MM.1S (cell line): Measurements from ENCODE around the gene SLC12A2.

Experiments used
- DNase-seq: peaks from one replicate; pipeline ENCODE4 v3.0.0-alpha.2; 2015
- H2AFZ ChIP-seq: fragments of 300-600 bp; sonication (generic); 2 replicates; pipeline ENCODE4 v1.6.0; 2016; ENCODE audit warnings: antibody characterized with exemption, low read length
- H3F3A ChIP-seq: fragments of 300-600 bp; sonication (generic); 2 replicates; pipeline ENCODE4 v1.6.1; 2016; ENCODE audit warnings: mild to moderate bottlenecking, antibody characterized with exemption, low read length, moderate library complexity, mixed read lengths; ENCODE audit not compliant: insufficient read depth
- H3K27ac ChIP-seq: fragments of 300-600 bp; sonication (generic); 2 replicates; pipeline ENCODE4 v1.5.1; 2016; ENCODE audit warnings: mild to moderate bottlenecking, low read length
- H3K27me3 ChIP-seq: fragments of 300-600 bp; sonication (generic); replicated peaks from 2 replicates; pipeline ENCODE4 v1.6.0; 2016; ENCODE audit warnings: low read length; ENCODE audit not compliant: insufficient read depth
- H3K36me3 ChIP-seq: fragments of 300-600 bp; sonication (generic); replicated peaks from 2 replicates; pipeline ENCODE4 v1.6.1; 2016; ENCODE audit warnings: mild to moderate bottlenecking, low read length, mixed read lengths; ENCODE audit not compliant: insufficient read depth
- H3K4me1 ChIP-seq: fragments of 300-600 bp; sonication (generic); 2 replicates; pipeline ENCODE4 v1.6.1; 2016; ENCODE audit warnings: low read length, mixed read lengths
- H3K4me2 ChIP-seq: fragments of 300-600 bp; sonication (generic); 2 replicates; pipeline ENCODE4 v1.6.0; 2016; ENCODE audit warnings: low read depth, low read length
- H3K4me3 ChIP-seq: fragments of 300-600 bp; sonication (generic); 2 replicates; pipeline ENCODE4 v1.5.1; 2016; ENCODE audit warnings: low read length, mixed read lengths
- H3K79me2 ChIP-seq: fragments of 300-600 bp; sonication (generic); 2 replicates; pipeline ENCODE4 v1.6.1; 2016; ENCODE audit warnings: mixed run types, low read length, mixed read lengths
- H3K9ac ChIP-seq: fragments of 300-600 bp; sonication (generic); 2 replicates; pipeline ENCODE4 v1.6.1; 2016; ENCODE audit warnings: low read length, mixed read lengths
- H3K9me2 ChIP-seq: fragments of 300-600 bp; sonication (generic); replicated peaks from 2 replicates; pipeline ENCODE4 v1.6.1; 2016; ENCODE audit warnings: mild to moderate bottlenecking, low read length, mixed read lengths; ENCODE audit not compliant: insufficient read depth
- H3K9me3 ChIP-seq: fragments of 300-600 bp; sonication (generic); replicated peaks from 2 replicates; pipeline ENCODE4 v1.6.1; 2016; ENCODE audit warnings: mild to moderate bottlenecking, low read length, mixed read lengths; ENCODE audit not compliant: insufficient read depth
- H4K20me1 ChIP-seq: fragments of 300-600 bp; sonication (generic); 2 replicates; pipeline ENCODE4 v1.6.1; 2016; ENCODE audit warnings: mild to moderate bottlenecking, low read length, moderate library complexity, mixed read lengths; ENCODE audit not compliant: insufficient read depth
- CTCF ChIP-seq: fragments of 300-600 bp; sonication (generic); IDR thresholded peaks from 2 replicates; pipeline ENCODE4 v1.5.1; 2016; ENCODE audit warnings: antibody characterized with exemption, low read length, mixed read lengths
- EZH2 ChIP-seq: fragments of 300-600 bp; sonication (generic); optimal IDR thresholded peaks from 2 replicates; pipeline ENCODE3; 2017; ENCODE audit warnings: low read depth, mild to moderate bottlenecking, antibody characterized with exemption, low read length, mixed read lengths
- EZH2phosphoT487 ChIP-seq: fragments of 300-600 bp; sonication (generic); IDR thresholded peaks from 2 replicates; pipeline ENCODE4 v1.6.1; 2018; ENCODE audit warnings: antibody characterized with exemption, low read length

Gene SLC12A2

GRCh38 chr5:128216860-128217531 is 133.4 kb downstream of the SLC12A2 start:
- TF ChIP-seq CTCF (no peak), EZH2 (no peak), EZH2phosphoT487 (no peak)
- Histone ChIP-seq H3K27ac (no peak overlapping the region), H3K79me2 (no peaks in the 10 kb centered on the region), H4K20me1 (no peaks in the 10 kb centered on the region), H3F3A (no peaks in the 10 kb centered on the region), H3K4me1 (no peaks in the 10 kb centered on the region), H3K4me3 (no peak overlapping the region), H3K9me2 (no peaks in the 10 kb centered on the region), H3K36me3 (no peaks in the 10 kb centered on the region), H3K9ac (no peak overlapping the region), H3K9me3 (no peaks in the 10 kb centered on the region), H3K27me3 (no peaks in the 10 kb centered on the region), H2AFZ (no peak overlapping the region), H3K4me2 (no peak overlapping the region)
- DNase-seq = no peak

- Histone ChIP-seq H3K79me2 (no peaks in the 10 kb centered on the region), H4K20me1 (no peaks in the 10 kb centered on the region), H3K4me2 (no peak overlapping the region), H3K9me2 (no peaks in the 10 kb centered on the region), H3K36me3 (no peaks in the 10 kb centered on the region), H3K27me3 (no peaks in the 10 kb centered on the region), H3K27ac (no peak overlapping the region), H2AFZ (no peak overlapping the region), H3K4me1 (no peaks in the 10 kb centered on the region), H3K4me3 (no peak overlapping the region), H3F3A (no peaks in the 10 kb centered on the region), H3K9me3 (no peaks in the 10 kb centered on the region), H3K9ac (no peak overlapping the region)
- TF ChIP-seq EZH2phosphoT487 (no peak), CTCF (no peak), EZH2 (no peak)
- DNase-seq = no peak
Measured at GRCh38 chr5:128220841-128221240, 137.3 kb downstream of the SLC12A2 start.

- Histone ChIP-seq H3K79me2 (no peaks in the 10 kb centered on the region), H2AFZ (no peak overlapping the region), H3K4me1 (no peaks in the 10 kb centered on the region), H3K4me3 (no peak overlapping the region), H3K27me3 (no peaks in the 10 kb centered on the region), H3K9me2 (no peaks in the 10 kb centered on the region), H3K9ac (no peak overlapping the region), H3K4me2 (no peak overlapping the region), H3K36me3 (no peaks in the 10 kb centered on the region), H4K20me1 (no peaks in the 10 kb centered on the region), H3F3A (no peaks in the 10 kb centered on the region), H3K9me3 (no peaks in the 10 kb centered on the region), H3K27ac (no peak overlapping the region)
- TF ChIP-seq EZH2phosphoT487 (no peak), EZH2 (no peak), CTCF (no peak)
- no peak for DNase-seq
Measured at GRCh38 chr5:128224336-128224735, 140.8 kb downstream of the SLC12A2 start.
